K562 (cell line): ENCODE results near the gene REXO2. TPM values are rescaled to one million over a fixed set of nuclear protein-coding genes. Genes with fewer than 3 reads are reported as not detected.

Experiments used
- ATAC-seq: fragments of 200-7000 bp; cut with Tn5 transposase; 3 replicates; pipeline ENCODE4 v1.9.1; 2020; ENCODE audit warnings: moderate library complexity
- BruUV-seq: library from RNA; stranded (reverse); fragments of 400-500 nt; replicated peaks from 2 replicates; lab custom pipeline; 2021; lab: Mats Ljungman, UMichigan
- CTCF ChIA-PET: fragments of 300-600 bp; formaldehyde crosslinking; extraction: SDS; loops from one replicate; lab custom pipeline; 2021; ENCODE audit warnings: low intra/inter-chr PET ratio; lab: Yijun Ruan, JAX
- POLR2A ChIA-PET: fragments of 300-600, 350-650 bp; sonication (Branson Sonifier 250); formaldehyde crosslinking; extraction: SDS; loops from one replicate; lab custom pipeline; 2021; ENCODE audit warnings: antibody characterized with exemption, inconsistent platforms; lab: Yijun Ruan, JAX
- DNase-seq, 4 experiments: peaks; one replicate each; pipeline versions ENCODE4 v3.0.0 to v3.0.0-alpha.2; 2011 to 2018; ENCODE audit warnings: low spot score in 3 of 4, mixed read lengths in 3 of 4; ENCODE audit errors: extremely low read depth in 1 of 4
- FAIRE-seq: peaks from 2 replicates; lab custom pipeline; 2011; peaks lifted over from hg19 to GRCh38; lab: Jason Lieb, UNC
- H2AFZ ChIP-seq: 2 replicates; pipeline ENCODE4 v1.6.0; 2011; ENCODE audit warnings: low read depth, low read length, control low read depth, inconsistent platforms
- H3K27ac ChIP-seq: fragments of 200-600 bp; 3 replicates; pipeline ENCODE4 v1.8.0; 2011; ENCODE audit warnings: low read depth, mild to moderate bottlenecking, control low read depth, inconsistent platforms, low read length, moderate library complexity, mixed read lengths; ENCODE audit errors: extremely low read depth
- H3K27me3 ChIP-seq, 2 experiments: fragments of 300-600 bp in 1 of 2; 2 replicates in 1 of 2; 3 replicates in 1 of 2; pipeline versions ENCODE4 v1.6.0 to v1.8.0; 2011; ENCODE audit warnings: inconsistent platforms in 2 of 2, low read length in 2 of 2, mild to moderate bottlenecking in 1 of 2, mixed read lengths in 1 of 2, moderate library complexity in 1 of 2; ENCODE audit not compliant: control insufficient read depth in 2 of 2, insufficient read depth in 2 of 2
- H3K36me3 ChIP-seq: fragments of 300-600 bp; 3 replicates; pipeline ENCODE4 v1.8.0; 2011; ENCODE audit warnings: mild to moderate bottlenecking, low read length, inconsistent platforms; ENCODE audit not compliant: control insufficient read depth, insufficient read depth
- H3K4me1 ChIP-seq, 2 experiments: fragments of 200-600 bp in 1 of 2; replicated peaks in 1 of 2; 2 replicates in 1 of 2; 3 replicates in 1 of 2; pipeline versions ENCODE4 v1.5.1 to v1.8.0; 2011; ENCODE audit warnings: inconsistent platforms in 2 of 2, low read length in 2 of 2, mild to moderate bottlenecking in 1 of 2, mixed read lengths in 1 of 2, moderate library complexity in 1 of 2; ENCODE audit not compliant: control insufficient read depth in 2 of 2, insufficient read depth in 2 of 2
- H3K4me2 ChIP-seq: 2 replicates; pipeline ENCODE4 v1.6.1; 2011; ENCODE audit warnings: low read length, control low read depth, inconsistent platforms, mixed read lengths; ENCODE audit not compliant: insufficient read depth
- H3K4me3 ChIP-seq: fragments of 200-600 bp; sonication (generic), shearing (Covaris generic); 2 replicates; pipeline ENCODE4 v1.5.1; 2016; ENCODE audit warnings: control low read depth, inconsistent platforms
- H3K79me2 ChIP-seq: fragments of 200-600 bp; 3 replicates; pipeline ENCODE4 v1.8.0; 2011; ENCODE audit warnings: low read length, inconsistent platforms; ENCODE audit not compliant: control insufficient read depth, insufficient read depth
- H3K9ac ChIP-seq, 2 experiments: 2 replicates each; pipeline versions ENCODE4 v1.6.0 to v1.6.1; 2011; ENCODE audit warnings: low read depth in 2 of 2, low read length in 2 of 2, control low read depth in 1 of 2, inconsistent platforms in 1 of 2, mild to moderate bottlenecking in 1 of 2, mixed read lengths in 1 of 2; ENCODE audit not compliant: insufficient read depth in 1 of 2
- H3K9me1 ChIP-seq: one replicate; pipeline ENCODE4 v1.6.0; 2011; ENCODE audit warnings: inconsistent platforms, mild to moderate bottlenecking, low read length, moderate library complexity; ENCODE audit not compliant: control insufficient read depth, insufficient read depth
- H3K9me3 ChIP-seq: replicated peaks from 2 replicates; pipeline ENCODE4 v1.5.1; 2011; ENCODE audit warnings: low read depth, low read length, inconsistent platforms; ENCODE audit not compliant: control insufficient read depth, insufficient read depth
- H4K20me1 ChIP-seq: replicated peaks from 2 replicates; pipeline ENCODE4 v1.6.1; 2011; ENCODE audit warnings: low read length, inconsistent platforms, mixed read lengths; ENCODE audit not compliant: control insufficient read depth, insufficient read depth
- ILF3 ChIP-seq: fragments of 450-650 bp; IDR thresholded peaks from 2 replicates; pipeline ENCODE4 v1.6.1; 2018; ENCODE audit warnings: antibody characterized with exemption, mild to moderate bottlenecking, moderate library complexity, borderline replicate concordance
- MTA1 ChIP-seq: fragments of 450-650 bp; IDR thresholded peaks from 2 replicates; pipeline ENCODE4 v1.6.1; 2017; ENCODE audit warnings: borderline replicate concordance
- NR4A1 ChIP-seq, 2 experiments: fragments of 250-450 bp in 1 of 2; fragments of 450-650 bp in 1 of 2; sonication (Bioruptor Pico) in 1 of 2; IDR thresholded peaks; 2 replicates each; pipeline versions ENCODE4 v1.4.0 to v1.6.1; 2016 to 2020; ENCODE audit warnings: mild to moderate bottlenecking in 2 of 2, missing compliant biosample characterization in 1 of 2, missing genetic modification characterization in 1 of 2, moderate library complexity in 1 of 2
- SP1 ChIP-seq: sonication (generic); formaldehyde crosslinking; IDR thresholded peaks from 2 replicates; pipeline ENCODE4 v1.8.1; 2022; ENCODE audit warnings: mild to moderate bottlenecking, missing genetic modification reagents
- TRIM24 ChIP-seq, 2 experiments: fragments of 450-650 bp; IDR thresholded peaks; 2 replicates each; pipeline ENCODE4 v1.6.1; 2016
- ZNF174 ChIP-seq: fragments of 250-450 bp; sonication (Bioruptor Pico); IDR thresholded peaks from 2 replicates; pipeline ENCODE4 v1.4.0; 2020; ENCODE audit warnings: mild to moderate bottlenecking
- ZNF668 ChIP-seq: fragments of 250-450 bp; sonication (Bioruptor Pico); IDR thresholded peaks from 2 replicates; pipeline ENCODE4 v1.8.0; 2022; ENCODE audit warnings: mild to moderate bottlenecking, inconsistent platforms
- WGBS: fragments of 100-300 bp; shearing (Covaris generic); methylation state at CpG from one replicate; pipeline ENCODE4 v1.1.6; 2016; ENCODE audit warnings: low coverage, mixed read lengths; ENCODE audit not compliant: insufficient coverage; ENCODE audit errors: missing lambda C conversion rate; 5-methylcytosine and 5-hydroxymethylcytosine counted together
- in situ Hi-C: fragments of 300-500 bp; cut with MboI; formaldehyde crosslinking; loops from 4 replicates; pipeline ENCODE4 v1.15.0; 2018; ENCODE audit warnings: inconsistent platforms, mixed read lengths
- intact Hi-C: fragments of 100-400 bp; cut with micrococcal nuclease; formaldehyde crosslinking; loops from 2 replicates; pipeline ENCODE4 v1.14.2; 2022
- polyA plus RNA-seq, 8 experiments: library from polyadenylated mRNA; depleted of rRNA in 4 of 8; stranded (reverse) in 5 of 8; unstranded in 3 of 8; fragments of >200 nt; fragmentation: Nextera tagmentation in 2 of 8; fragmentation: Illumina TruSeq in 1 of 8; extraction: Ambion mirVana in 2 of 8; extraction: Trizol in 1 of 8; gene quantifications; 2 replicates each; pipeline versions ENCODE4 v1.2.1 to v1.2.3, GENCODE V29; 2011 to 2014; ENCODE audit warnings: inconsistent platforms in 1 of 8, missing spikeins in 1 of 8
- total RNA-seq, 7 experiments: library from RNA; depleted of rRNA in 6 of 7; stranded (reverse); fragments of >200 nt in 6 of 7; fragmentation: Illumina TruSeq in 2 of 7; extraction: Trizol in 2 of 7; gene quantifications; 2 replicates each; pipeline versions ENCODE4 v1.2.1 to v1.2.3, GENCODE V29; 2011 to 2021; ENCODE audit warnings: low replicate concordance in 1 of 7
- TF ChIP-seq, protein P1 (sequence below): fragments of 450-650 bp; formaldehyde crosslinking; IDR thresholded peaks from 2 replicates; pipeline ENCODE4 v1.4.0; 2020; ENCODE audit warnings: mild to moderate bottlenecking, moderate library complexity

REXO2 gene
- total and polyA plus RNA-seq, 9 of the 15 experiments (the other 6 are each of a cell fraction or from before 2014, with no cell fraction given): 143 to 370 (median 193) TPM

GRCh38 chr11:114472661-114473060, 33.4 kb downstream of the REXO2 start:
- H3K4me1 ChIP-seq: no peaks in the 10 kb centered on the region
- no peaks in the 10 kb centered on the region for H4K20me1 ChIP-seq
- WGBS: 32% methylated on average over 2 of the region's 2 CpGs
- DNase-seq: no peak
- H3K27me3 ChIP-seq: no peaks in the 10 kb centered on the region
- H2AFZ ChIP-seq: no peak overlapping the region
- no peak for FAIRE-seq
- no peak overlapping the region for H3K9ac ChIP-seq
- no TSS peak for BruUV-seq
- no peaks in the 10 kb centered on the region for H3K79me2 ChIP-seq
- H3K9me3 ChIP-seq: no peaks in the 10 kb centered on the region; the same call in 1 of the 2 replicates
- TF ChIP-seq ILF3: no peak
- no peak for TF ChIP-seq TRIM24 (IDR thresholded peaks at IDR 0.05)
- no peak for TF ChIP-seq ZNF174 (CRISPR knock-in tag)
- TF ChIP-seq ZNF668: no peak
- TF ChIP-seq NR4A1 (CRISPR knock-in tag; IDR thresholded peaks at IDR 0.05): no peak
- TF ChIP-seq NR4A1 (tag; IDR thresholded peaks at IDR 0.05): no peak
- TF ChIP-seq, protein P1, sequence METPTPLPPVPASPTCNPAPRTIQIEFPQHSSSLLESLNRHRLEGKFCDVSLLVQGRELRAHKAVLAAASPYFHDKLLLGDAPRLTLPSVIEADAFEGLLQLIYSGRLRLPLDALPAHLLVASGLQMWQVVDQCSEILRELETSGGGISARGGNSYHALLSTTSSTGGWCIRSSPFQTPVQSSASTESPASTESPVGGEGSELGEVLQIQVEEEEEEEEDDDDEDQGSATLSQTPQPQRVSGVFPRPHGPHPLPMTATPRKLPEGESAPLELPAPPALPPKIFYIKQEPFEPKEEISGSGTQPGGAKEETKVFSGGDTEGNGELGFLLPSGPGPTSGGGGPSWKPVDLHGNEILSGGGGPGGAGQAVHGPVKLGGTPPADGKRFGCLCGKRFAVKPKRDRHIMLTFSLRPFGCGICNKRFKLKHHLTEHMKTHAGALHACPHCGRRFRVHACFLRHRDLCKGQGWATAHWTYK (CRISPR knock-in tag): no peak
- no peak for TF ChIP-seq MTA1
- TF ChIP-seq SP1 (CRISPR knock-in tag): no peak
- TF ChIP-seq, all 486 proteins: peak for 0
- in situ Hi-C loops (no loop called here), intact Hi-C loops (no loop called here)
- no peak overlapping the region for H3K4me3 ChIP-seq
- H3K4me2 ChIP-seq: no peak overlapping the region
- H3K27ac ChIP-seq: no peak overlapping the region
- POLR2A ChIA-PET: no interaction called here
- ATAC-seq: no peak
- no peaks in the 10 kb centered on the region for H3K36me3 ChIP-seq
- no peaks in the 10 kb centered on the region for H3K9me1 ChIP-seq
- CTCF ChIA-PET: no interaction called here
